Measurements from ENCODE around the gene ITGAD.

- TF ChIP-seq CTCF (IDR thresholded peaks at IDR 0.05; ENCODE audit: insufficient read depth, low read length, poor library complexity, severe bottlenecking) (no peak), EZH2phosphoT487 (conservative IDR thresholded peaks at IDR 0.05; ENCODE audit: low read length) (no peak)
Measured at GRCh38 chr16:31400191-31400590, 7.1 kb downstream of the ITGAD start.
